Breast epithelium (tissue), 3 donors: ENCODE data around the gene FSTL4.

ENCODE experiments used
- POLR2A ChIP-seq: fragments of 450-650 bp; IDR thresholded peaks from one replicate; pipeline ENCODE4 v1.6.1; 2016; ENCODE audit warnings: antibody characterized with exemption, mild to moderate bottlenecking, moderate library complexity
- POLR2AphosphoS5 ChIP-seq, 3 donors: sonication (generic); formaldehyde crosslinking; IDR thresholded peaks; one replicate each; pipeline ENCODE4 v1.6.1; 2017; ENCODE audit warnings: antibody characterized with exemption in 3 of 3
- TF ChIP-seq, protein P1 (sequence below), 3 donors: fragments of 450-650 bp; IDR thresholded peaks; one replicate each; pipeline ENCODE4 v1.5.1; 2016 to 2017; ENCODE audit warnings: antibody characterized with exemption in 3 of 3, mild to moderate bottlenecking in 3 of 3, moderate library complexity in 3 of 3

DNA sequence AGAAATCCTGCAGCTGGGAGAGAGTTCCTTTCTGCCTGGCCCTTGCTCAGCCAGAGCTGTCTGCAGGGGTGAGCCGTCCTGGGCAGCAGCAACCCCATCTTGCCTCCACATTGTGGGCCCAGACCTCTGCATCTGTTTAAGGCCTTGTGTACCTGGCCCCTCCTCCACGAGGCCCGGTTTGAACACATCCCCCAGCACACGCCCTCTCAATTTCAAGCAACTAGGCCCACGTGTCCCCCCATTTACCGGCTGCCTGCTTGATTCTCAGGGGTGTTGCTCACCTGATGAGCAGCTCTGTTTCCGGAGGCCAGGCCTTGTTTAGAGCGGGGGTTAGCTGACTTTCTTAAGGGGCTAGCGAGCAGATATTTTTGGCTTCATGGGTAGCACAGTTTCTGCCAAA lies 378.7 kb downstream of the FSTL4 start:
- TF ChIP-seq, protein P1, sequence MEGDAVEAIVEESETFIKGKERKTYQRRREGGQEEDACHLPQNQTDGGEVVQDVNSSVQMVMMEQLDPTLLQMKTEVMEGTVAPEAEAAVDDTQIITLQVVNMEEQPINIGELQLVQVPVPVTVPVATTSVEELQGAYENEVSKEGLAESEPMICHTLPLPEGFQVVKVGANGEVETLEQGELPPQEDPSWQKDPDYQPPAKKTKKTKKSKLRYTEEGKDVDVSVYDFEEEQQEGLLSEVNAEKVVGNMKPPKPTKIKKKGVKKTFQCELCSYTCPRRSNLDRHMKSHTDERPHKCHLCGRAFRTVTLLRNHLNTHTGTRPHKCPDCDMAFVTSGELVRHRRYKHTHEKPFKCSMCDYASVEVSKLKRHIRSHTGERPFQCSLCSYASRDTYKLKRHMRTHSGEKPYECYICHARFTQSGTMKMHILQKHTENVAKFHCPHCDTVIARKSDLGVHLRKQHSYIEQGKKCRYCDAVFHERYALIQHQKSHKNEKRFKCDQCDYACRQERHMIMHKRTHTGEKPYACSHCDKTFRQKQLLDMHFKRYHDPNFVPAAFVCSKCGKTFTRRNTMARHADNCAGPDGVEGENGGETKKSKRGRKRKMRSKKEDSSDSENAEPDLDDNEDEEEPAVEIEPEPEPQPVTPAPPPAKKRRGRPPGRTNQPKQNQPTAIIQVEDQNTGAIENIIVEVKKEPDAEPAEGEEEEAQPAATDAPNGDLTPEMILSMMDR (IDR thresholded peaks at IDR 0.05) = no peak
- TF ChIP-seq POLR2A (no peak), POLR2AphosphoS5 (IDR thresholded peaks at IDR 0.05) (no peak)
